Vagina (tissue), 2 donors: Measurements from ENCODE around the gene LDLRAD3.

Source experiments
- POLR2A ChIP-seq, 2 donors: fragments of 450-650 bp; IDR thresholded peaks; one replicate each; pipeline ENCODE4 v1.6.1; 2017; ENCODE audit warnings: antibody characterized with exemption in 2 of 2, mild to moderate bottlenecking in 2 of 2, moderate library complexity in 2 of 2
- POLR2AphosphoS5 ChIP-seq, 2 donors: sonication (generic); formaldehyde crosslinking; IDR thresholded peaks; one replicate each; pipeline ENCODE4 v1.9.0; 2017; ENCODE audit warnings: antibody characterized with exemption in 2 of 2, mild to moderate bottlenecking in 2 of 2, low read depth in 1 of 2; ENCODE audit not compliant: insufficient read depth in 1 of 2
- TF ChIP-seq, protein P1 (sequence below), 3 experiments: fragments of 450-650 bp in 2 of 3; fragments of 200-600 bp in 1 of 3; sonication (generic) in 1 of 3; IDR thresholded peaks; one replicate each; pipeline ENCODE4 v1.5.1; 2017 to 2019; ENCODE audit warnings: antibody characterized with exemption in 3 of 3, mild to moderate bottlenecking in 2 of 3, moderate library complexity in 2 of 3

DNA sequence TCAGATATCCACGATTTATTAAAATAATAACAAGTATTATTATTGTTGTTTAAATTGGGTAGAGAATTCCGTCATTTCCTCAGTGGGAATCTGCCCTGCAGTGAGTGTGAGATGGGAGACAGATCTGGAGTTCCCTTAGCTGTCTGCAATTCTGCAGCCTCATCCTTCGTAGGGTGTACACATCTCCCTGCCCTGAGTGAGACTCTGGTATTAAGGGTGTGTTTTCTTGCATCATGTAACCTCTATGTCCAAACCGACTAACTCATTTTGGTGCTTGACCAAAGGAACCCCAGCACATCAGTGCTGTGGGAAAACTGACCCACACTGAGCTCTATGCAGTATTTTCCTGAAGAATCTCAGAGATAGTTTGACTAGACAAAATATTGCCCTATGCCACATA is 157.6 kb downstream of the LDLRAD3 start:
- TF ChIP-seq POLR2A (IDR thresholded peaks at IDR 0.05) (no peak), POLR2AphosphoS5 (IDR thresholded peaks at IDR 0.05; ENCODE audit: insufficient read depth in 1 of 2, low read depth in 1 of 2) (no peak)
- TF ChIP-seq, protein P1, sequence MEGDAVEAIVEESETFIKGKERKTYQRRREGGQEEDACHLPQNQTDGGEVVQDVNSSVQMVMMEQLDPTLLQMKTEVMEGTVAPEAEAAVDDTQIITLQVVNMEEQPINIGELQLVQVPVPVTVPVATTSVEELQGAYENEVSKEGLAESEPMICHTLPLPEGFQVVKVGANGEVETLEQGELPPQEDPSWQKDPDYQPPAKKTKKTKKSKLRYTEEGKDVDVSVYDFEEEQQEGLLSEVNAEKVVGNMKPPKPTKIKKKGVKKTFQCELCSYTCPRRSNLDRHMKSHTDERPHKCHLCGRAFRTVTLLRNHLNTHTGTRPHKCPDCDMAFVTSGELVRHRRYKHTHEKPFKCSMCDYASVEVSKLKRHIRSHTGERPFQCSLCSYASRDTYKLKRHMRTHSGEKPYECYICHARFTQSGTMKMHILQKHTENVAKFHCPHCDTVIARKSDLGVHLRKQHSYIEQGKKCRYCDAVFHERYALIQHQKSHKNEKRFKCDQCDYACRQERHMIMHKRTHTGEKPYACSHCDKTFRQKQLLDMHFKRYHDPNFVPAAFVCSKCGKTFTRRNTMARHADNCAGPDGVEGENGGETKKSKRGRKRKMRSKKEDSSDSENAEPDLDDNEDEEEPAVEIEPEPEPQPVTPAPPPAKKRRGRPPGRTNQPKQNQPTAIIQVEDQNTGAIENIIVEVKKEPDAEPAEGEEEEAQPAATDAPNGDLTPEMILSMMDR (IDR thresholded peaks at IDR 0.05), result no peak
